HG02571 (cell line): ENCODE results near the gene MYO3B.

ENCODE experiments used
- ATAC-seq: cut with Tn5 transposase; IDR thresholded peaks from one replicate; pipeline ENCODE4 v1.9.1; 2021; ENCODE audit warnings: mild to moderate bottlenecking, moderate library complexity; ENCODE audit not compliant: unreplicated experiment

The MYO3B gene, protein sequence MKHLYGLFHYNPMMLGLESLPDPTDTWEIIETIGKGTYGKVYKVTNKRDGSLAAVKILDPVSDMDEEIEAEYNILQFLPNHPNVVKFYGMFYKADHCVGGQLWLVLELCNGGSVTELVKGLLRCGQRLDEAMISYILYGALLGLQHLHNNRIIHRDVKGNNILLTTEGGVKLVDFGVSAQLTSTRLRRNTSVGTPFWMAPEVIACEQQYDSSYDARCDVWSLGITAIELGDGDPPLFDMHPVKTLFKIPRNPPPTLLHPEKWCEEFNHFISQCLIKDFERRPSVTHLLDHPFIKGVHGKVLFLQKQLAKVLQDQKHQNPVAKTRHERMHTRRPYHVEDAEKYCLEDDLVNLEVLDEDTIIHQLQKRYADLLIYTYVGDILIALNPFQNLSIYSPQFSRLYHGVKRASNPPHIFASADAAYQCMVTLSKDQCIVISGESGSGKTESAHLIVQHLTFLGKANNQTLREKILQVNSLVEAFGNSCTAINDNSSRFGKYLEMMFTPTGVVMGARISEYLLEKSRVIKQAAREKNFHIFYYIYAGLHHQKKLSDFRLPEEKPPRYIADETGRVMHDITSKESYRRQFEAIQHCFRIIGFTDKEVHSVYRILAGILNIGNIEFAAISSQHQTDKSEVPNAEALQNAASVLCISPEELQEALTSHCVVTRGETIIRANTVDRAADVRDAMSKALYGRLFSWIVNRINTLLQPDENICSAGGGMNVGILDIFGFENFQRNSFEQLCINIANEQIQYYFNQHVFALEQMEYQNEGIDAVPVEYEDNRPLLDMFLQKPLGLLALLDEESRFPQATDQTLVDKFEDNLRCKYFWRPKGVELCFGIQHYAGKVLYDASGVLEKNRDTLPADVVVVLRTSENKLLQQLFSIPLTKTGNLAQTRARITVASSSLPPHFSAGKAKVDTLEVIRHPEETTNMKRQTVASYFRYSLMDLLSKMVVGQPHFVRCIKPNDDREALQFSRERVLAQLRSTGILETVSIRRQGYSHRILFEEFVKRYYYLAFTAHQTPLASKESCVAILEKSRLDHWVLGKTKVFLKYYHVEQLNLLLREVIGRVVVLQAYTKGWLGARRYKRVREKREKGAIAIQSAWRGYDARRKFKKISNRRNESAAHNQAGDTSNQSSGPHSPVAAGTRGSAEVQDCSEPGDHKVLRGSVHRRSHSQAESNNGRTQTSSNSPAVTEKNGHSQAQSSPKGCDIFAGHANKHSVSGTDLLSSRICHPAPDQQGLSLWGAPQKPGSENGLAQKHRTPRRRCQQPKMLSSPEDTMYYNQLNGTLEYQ (N-terminal part only)

DNA sequence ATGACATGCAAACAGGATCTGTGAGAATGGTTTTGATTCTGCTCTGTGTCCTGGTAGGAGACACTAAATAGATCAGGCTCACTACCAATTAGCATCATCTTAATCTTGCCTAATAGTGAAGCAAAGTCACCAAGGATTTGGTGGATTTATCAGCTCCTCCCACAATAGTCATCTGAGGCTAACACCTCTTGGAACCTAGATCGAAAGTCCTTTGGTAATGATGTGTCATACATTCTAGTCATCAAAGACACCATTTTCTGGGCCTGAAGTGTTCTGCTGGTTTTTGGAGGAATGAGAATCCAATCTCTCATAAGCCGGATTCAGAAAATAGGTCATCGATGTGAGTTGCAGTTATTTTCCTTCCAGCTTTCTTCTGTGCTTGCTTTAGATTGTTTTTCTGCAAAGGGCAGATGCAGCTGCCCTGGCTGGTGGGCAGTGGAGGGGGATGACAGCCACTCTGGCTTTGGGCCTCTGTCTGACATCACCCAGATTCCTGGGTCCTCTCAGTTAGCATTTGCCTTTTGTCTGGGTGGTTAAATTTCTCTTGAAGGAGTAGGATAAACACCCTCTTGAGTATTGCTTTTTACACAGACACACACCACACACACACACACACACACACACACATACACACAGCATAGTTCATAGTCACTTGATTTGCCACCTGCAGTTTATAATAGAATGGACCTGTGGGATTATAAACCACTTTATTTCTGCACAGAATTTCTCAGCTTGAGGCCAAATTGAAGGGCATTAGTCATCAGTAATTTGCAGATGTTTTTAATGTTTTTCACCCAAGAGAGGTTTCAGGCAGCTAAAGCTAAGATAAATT is at the start of gene MYO3B:
Gene MYO3B, plus strand, starts transcription at position 198 of the 832 bp plus-strand sequence. Its CDS starts 141 bp downstream, at position 339.
- no peak for ATAC-seq

DNA sequence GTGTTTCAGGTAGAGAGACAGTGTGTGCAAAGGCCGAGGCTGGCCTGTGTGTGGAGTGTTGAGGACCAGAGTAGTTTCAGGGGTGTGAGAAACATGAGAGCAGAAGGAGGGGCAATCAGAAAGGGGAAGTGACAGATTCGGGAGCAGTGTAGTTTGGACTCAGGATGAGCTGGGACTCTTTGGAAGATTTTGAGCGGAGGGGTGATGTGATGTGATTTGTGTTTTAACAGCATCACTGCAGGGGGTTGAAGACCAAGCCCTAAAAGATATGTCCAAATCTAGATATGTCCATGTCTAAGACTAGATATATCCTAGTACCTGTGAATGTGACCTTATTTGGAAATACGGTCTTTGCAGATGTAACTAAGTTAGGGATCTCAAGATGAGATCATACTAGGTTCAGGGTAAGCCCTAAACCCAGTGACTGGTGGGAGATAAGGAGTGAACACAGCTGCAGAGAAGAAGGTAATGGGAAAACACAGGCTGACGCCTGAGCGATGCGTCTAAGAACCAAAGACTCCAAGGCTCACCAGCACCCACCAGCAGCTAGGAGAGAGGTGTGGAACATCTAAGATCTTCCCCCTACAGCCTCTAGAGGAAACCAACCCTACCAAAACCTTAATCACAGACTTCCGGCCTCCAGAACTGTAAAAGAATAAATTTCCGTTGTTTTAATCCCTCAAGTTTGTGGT is 38.5 kb upstream of the MYO3B start:
- no peak for ATAC-seq

DNA sequence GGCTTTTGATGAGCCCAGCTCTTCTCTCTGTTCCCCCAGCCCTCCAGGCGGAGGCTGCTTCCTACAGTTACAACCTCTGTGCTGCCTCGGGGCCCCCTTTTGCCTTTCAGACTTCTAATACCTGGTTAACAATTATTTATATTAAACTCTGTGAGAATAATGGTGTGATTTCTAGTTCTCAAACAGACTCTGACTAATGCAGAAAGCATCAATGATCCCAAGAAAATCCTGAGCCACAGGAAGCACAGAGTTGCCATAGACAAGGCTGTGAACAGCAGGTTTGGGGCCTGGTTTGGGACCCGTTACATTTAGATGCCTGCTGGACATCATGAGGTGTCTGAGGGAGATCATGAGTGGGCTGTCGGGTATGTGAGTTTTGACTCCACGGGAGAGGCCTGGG is 37.4 kb upstream of the MYO3B start:
- ATAC-seq: no peak

DNA sequence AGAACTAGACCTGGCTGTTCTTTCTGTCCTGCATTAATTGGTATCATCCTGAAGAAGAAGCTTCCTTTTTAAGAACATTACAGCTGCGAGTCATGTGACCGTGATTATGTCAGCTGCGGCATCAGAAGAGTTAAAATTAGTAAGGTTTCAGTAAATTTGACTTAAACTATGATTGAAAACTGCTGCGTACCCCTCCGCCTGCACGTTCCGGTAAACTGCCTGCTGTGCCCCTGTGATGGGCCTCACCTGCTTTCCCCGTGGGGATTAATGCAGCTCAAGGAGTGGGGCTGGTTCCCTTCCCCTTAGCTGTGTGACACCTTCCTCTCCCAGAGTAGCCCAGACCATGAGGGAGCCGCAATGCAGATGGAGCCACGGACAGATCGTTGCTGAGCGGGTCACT is 36.1 kb upstream of the MYO3B start:
- no peak for ATAC-seq

DNA sequence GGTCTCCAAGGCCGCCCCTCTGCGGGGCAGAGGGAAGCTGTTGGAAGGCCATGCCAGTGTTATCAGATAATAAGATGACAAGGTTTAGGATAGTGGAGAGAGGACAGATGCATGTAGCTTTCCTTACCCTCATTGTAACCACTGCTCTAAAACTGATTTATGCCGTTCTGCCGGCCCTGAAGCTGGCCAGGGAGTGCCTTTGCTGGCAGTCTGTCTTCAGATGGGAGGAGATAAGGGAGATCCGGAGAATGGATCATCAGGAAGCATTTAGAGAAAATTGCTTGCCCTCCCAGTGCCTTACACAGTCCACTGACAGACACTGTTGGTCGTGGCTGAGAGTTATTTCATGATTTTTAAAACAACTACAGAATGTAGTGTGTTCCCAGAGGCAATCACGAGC is 35.4 kb upstream of the MYO3B start:
- no peak for ATAC-seq

DNA sequence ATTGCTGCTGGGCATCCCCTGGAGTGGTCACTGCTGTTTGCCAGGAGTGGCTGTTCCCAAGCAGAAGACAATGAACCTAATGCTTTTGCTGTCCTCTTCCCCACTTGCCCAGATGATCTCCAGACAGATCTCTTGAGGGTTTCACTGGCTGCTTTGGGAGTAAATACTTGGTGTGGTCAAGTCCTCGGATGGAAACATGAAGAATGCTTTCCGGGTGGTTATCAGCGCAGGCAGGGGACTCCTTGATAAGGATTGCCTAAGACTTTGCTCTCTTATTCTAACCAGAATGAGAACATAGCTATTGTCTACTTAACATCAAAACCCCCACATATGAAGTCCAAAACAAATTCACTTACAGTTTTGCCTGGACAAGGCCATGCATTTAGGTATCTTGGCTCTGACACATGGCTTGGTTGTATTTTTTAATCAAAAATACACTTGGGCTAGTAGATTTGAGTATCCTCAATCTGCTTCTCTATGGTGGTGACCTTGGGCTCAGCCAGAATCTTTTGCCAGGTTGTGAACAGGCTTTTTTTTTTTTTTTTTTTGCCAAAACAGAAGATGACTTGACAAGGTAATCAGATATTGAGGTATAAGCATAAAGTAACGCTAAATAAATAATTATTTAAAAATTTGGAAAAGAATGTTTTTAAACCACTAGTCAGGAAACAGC is 34.8 kb upstream of the MYO3B start:
- no peak for ATAC-seq

DNA sequence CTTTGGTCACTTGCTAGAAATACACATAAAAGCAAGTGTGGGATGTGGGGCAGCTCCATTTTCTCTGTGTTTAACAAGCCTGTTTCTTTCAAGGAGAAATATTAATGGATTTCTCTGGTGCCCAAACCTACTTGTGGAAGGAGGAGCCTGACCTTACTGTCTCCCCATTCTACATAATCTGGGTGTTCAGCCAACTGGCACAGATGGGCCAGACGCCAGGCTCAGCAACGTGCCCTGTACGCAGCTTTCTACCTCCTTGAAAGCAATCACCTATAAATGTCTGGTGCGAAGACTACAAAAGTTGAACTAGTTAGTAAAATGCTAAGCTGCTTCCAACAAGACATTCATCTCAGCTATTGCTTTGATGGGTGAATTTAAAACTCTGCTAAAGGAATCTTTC is 33.2 kb upstream of the MYO3B start:
- no peak for ATAC-seq

DNA sequence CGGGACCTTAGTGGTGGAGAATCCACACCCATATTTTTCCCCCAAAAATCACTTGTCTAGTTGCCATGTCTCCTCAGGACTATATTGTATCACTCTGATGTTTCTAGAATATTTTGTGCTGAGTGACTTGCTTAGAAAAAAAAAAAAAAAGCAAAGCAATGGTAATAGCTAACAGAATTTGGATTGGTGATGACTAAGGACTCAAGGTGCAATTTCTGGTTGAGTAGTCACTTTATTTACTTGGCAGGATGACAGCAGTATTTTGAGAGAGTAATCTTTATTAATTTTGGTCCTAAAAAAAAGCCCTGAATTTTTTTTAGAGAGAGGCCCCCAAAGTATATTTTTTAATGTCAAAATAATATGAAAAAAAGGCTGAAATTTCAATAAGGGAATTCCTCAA is 32.8 kb upstream of the MYO3B start:
- ATAC-seq: no peak

DNA sequence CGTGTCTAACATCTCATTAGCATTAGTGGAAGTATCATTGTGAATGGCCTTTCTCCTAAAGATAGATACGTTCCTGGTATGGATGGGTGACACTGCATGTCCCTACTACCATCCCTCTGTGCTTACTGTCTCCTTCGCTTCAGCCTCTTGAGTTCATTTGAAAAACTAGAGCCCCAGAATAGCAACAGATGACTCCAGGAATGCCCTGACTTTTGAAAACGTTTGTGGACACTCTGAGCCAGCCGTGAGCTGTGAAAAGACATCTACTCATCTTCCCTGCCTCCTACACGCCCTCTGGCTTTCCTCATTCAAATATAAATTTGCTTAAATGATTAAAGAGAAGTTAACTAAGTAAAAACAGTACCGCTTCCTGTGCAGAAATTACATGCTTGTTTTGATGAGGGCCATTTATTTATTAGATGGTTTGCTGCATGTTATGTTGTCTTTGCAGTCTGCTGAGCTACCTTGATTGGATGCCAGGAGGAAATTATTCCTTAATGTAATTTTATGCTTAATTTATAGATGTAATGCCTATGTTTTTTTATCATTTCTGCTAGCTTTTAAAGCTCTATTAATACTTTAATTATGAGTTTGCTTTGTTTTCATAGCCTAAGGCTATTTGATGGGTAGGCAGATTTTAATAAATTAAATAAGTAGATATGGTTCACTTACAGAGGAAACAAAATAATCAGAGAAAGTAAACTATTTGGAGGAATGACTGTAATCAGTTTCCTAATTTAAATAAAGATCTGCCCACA is 32.1 kb upstream of the MYO3B start:
- ATAC-seq: no peak

DNA sequence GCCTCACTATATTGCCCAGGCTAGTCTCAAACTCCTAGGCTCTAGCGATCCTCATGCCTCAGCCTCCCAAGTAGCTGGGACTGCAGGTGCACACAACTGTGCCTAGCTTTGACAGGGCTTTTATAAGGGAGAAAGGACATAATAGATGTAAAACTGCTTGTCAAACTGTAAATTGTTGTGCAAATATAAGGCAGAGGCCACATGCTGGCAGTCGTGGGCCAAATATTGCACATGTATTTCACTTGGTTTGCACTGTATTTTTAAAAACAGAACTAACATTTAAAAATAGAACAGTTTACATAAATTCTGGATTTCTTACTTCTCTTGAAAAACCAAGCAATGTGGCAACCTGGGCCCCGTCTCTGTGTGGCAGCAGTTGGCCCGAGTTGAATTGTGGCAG is 31.2 kb upstream of the MYO3B start:
- ATAC-seq: no peak

DNA sequence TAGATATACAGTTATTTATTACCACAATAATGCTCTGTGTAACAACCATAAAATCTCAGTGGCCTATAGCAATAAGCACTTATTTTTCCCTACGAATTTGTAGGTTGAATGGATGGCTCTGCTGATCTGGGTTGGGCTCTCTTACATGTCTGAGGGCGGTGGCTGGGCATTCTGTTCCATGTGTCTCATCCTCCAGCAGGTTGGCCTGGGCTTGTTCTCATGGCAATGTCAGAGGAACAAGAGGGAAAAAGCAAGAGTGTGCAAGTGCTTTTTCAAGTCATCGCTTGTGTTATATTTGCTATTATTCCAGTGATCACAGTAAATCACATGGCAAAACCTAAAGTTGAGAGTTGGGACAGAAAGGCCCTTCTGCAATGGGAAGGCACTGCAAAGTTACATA is 30.4 kb upstream of the MYO3B start:
- ATAC-seq: no peak

DNA sequence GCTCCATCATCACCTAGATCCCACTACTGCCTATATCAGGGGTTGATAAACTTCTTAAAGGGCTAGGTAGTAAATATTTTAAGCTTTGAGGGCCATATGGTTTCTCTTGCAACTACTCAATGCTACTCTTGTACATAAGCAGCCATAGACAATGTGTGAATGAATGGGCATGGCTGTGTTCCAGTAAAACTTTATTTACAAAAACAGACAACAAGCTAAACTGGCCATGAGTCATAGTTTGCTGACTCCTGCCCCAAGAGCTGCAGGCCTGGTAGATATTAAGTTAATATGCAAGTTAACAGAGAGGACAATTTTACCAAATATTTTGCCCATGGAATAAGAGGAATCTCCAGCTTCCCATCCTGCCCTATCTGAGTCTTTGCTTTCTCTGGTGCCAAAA is 29.8 kb upstream of the MYO3B start:
- ATAC-seq: no peak

DNA sequence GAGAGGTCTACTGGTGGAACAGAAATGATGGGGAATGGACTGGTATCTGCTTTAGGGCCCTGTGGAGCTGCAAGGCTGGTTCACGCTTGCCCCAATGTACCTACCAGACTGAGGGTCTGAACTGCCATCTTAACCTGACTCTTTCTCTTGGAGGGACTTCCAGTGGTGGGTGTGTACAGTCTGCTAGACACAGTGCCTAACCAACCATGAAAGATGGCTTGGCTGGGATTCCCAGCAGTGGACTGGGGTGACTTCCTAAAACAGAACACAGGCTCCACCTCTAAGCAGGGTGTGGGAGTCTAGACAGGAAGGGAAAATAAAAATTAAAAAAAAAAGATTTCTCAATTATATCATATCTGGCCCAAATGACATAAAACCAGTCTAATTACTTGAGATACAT is 25.5 kb upstream of the MYO3B start:
- ATAC-seq: no peak

DNA sequence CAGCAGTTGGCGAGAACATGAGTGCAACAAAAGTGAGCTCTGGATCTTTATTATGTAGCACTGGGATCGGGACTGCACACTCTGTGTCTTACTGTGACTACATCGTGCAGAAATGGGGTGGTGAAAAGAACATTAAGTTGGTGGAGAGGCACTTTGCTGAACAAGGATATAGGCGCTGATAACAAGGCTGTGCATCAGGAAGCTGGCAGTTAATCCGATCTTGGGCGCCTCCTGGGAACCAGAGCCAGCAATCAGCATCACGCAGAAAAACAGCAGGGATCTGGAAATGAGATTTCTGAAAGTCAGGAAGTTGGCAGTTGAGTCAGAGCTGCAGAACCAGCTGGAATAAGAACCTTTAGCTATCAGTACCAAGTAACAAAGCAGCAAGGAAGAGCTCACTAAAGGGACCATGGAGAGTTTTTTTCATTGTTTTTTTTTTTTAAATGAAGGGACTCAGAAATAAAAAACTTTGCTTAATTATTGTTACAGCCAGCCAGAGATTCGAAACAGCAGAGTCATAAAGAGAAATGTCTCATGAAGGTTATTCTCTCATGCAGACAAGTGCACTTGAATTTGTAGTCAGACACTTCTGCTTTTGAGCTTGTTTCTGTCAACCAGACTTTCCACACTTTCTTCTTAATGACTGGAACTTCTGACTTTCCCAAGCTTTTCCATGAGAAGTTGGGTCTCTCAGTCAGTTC is 22.8 kb upstream of the MYO3B start:
- no peak for ATAC-seq

DNA sequence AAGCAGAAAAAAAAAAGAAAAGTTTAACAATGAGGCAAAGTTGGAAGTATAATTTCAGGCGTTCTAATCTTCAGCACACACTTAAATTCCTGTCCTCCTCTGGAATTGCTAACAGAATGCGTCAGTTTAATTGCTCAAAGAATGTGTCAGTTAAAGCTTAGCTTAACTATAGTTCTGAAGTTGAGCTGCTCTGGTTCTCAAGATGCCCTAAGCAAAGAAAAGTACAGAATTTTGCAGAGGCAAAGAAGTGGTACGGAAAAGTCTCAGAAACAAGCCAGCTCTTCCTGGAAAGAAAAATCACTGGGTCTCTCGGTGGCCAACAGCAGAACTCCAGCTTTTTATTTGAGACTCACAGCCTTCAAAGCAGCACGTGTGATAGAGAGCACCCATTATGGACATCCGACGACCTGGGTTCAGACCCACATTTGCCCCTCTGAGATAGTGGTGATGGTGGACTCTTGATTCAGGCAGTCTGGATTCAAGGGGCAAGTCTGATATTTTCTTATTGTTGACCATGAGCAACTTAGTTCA is 22.2 kb upstream of the MYO3B start:
- no peak for ATAC-seq

DNA sequence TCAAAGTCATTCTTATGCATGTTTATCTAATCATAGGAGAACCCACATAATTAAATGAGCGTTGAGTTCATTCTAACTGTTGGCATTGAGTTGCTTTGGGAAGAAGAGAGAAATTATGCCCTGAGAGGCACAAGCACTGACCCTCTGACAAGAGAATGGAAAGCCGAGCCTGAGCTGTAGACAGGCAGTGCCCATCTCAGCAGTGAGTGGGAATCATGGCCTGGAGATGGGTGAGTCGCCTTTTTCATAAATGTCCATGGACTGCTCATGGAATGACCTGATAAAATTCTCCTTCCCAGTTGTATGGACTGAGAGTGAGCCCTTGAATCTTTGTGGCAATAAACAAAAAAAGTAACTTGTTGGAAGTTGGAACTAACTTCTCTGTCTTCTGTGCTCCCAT is 21.4 kb upstream of the MYO3B start:
- ATAC-seq: no peak

DNA sequence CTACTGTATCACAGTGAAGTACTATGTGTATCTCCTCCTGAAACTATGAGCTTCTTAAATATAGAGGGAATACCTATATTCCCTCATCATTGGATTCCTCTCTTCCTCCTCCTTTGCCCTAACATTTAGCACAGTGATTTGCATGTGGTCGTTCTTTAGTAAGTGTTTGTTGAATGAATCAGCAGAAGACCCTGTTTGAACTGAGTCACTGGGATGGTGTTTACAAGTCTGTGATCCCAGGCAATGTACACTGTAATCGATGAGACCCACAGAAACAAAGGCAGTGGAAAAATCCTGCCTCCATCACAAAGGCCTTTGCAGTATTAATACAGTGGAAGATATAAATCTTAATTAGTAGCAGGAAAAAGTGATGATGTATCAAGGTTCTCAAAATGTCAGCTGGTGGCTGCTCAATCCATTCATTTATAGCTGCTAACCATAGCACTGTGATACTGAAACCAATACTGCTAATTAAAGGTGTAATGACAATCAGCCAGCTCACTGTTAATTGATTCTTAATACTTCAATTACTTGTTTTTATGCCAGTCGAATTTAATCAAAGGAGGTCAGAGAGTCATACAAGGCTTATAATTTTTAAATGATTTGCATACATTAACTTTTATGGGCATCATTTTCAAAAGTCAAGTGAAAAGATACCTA is 20.8 kb upstream of the MYO3B start:
- no peak for ATAC-seq
